Fibroblast of mammary gland (primary cell): ENCODE data around the gene LZTS2.

Experiments used
- DNase-seq: peaks from one replicate; pipeline ENCODE4 v3.0.0-alpha.2; 2010; ENCODE audit warnings: low read depth
- H3K4me3 ChIP-seq: 2 replicates; pipeline ENCODE4 v1.5.1; 2011; ENCODE audit warnings: low read depth, mild to moderate bottlenecking, low read length, moderate library complexity; ENCODE audit not compliant: control insufficient read depth
- CTCF ChIP-seq: conservative IDR thresholded peaks from 2 replicates; pipeline ENCODE4 v1.5.1; 2011; ENCODE audit warnings: low read depth, low read length, inconsistent platforms; ENCODE audit not compliant: control insufficient read depth, insufficient read depth

LZTS2 gene

GRCh38 chr10:101010329-101010728 lies 10.7 kb downstream of the LZTS2 start:
- no peak for TF ChIP-seq CTCF
- DNase-seq: no peak
- H3K4me3 ChIP-seq: no peak overlapping the region

GRCh38 chr10:101011517-101012423 lies 12.2 kb downstream of the LZTS2 start:
- DNase-seq: no peak
- H3K4me3 ChIP-seq: no peak overlapping the region
- peak; percentile 34 for TF ChIP-seq CTCF

GRCh38 chr10:101012525-101013364 lies 13.1 kb downstream of the LZTS2 start:
- no peak overlapping the region for H3K4me3 ChIP-seq
- peak; percentile 94 for DNase-seq
- TF ChIP-seq CTCF: peak; percentile 66

GRCh38 chr10:101013365-101013825 lies 13.8 kb downstream of the LZTS2 start:
- no peak for TF ChIP-seq CTCF
- H3K4me3 ChIP-seq: no peak overlapping the region
- no peak for DNase-seq

- no peak overlapping the region for H3K4me3 ChIP-seq
- DNase-seq: peak; percentile 67
- TF ChIP-seq CTCF: peak; percentile 95
Observed at GRCh38 chr10:101014230-101014884, 14.7 kb downstream of the LZTS2 start.

GRCh38 chr10:101014966-101015581 lies 15.5 kb downstream of the LZTS2 start:
- no peak overlapping the region for H3K4me3 ChIP-seq
- peak; percentile 98 for DNase-seq
- TF ChIP-seq CTCF: no peak
